HEK293 (cell line): Measurements from ENCODE around the gene NR2F2.

Experiments used
- CTCF ChIA-PET: fragments of 350-600 bp; formaldehyde crosslinking; extraction: SDS; loops from one replicate; lab custom pipeline; 2021; ENCODE audit warnings: antibody characterized with exemption; lab: Yijun Ruan, JAX
- POLR2A ChIA-PET: fragments of 300-600 bp; formaldehyde crosslinking; extraction: SDS; loops from one replicate; lab custom pipeline; 2020; ENCODE audit warnings: antibody characterized with exemption, inconsistent platforms; lab: Yijun Ruan, JAX
- H3K27ac ChIP-seq: fragments of 200-500 bp; sonication (Bioruptor generic); 2 replicates; pipeline ENCODE4 v1.5.1; 2014; ENCODE audit warnings: low read depth, low read length, control low read depth, inconsistent platforms; ENCODE audit errors: extremely low read depth
- H3K36me3 ChIP-seq, 2 experiments: fragments of 200-500 bp in 1 of 2; sonication (Bioruptor generic) in 1 of 2; 1 replicate in 1 of 2; 2 replicates in 1 of 2; pipeline ENCODE4 v1.5.1; 2014 to 2017; ENCODE audit warnings: inconsistent platforms in 2 of 2, low read length in 2 of 2; ENCODE audit not compliant: control insufficient read depth in 2 of 2, insufficient read depth in 1 of 2
- H3K4me1 ChIP-seq: fragments of 200-500 bp; sonication (Bioruptor generic); 2 replicates; pipeline ENCODE4 v1.5.1; 2014; ENCODE audit warnings: mild to moderate bottlenecking, low read length, inconsistent platforms; ENCODE audit not compliant: control insufficient read depth, insufficient read depth
- H3K4me3 ChIP-seq: 2 replicates; pipeline ENCODE4 v1.5.1; 2011; ENCODE audit warnings: low read depth, mild to moderate bottlenecking, control low read depth, low read length, moderate library complexity
- H3K9me3 ChIP-seq: fragments of 200-500 bp; sonication (Bioruptor generic); 2 replicates; pipeline ENCODE4 v1.5.1; 2014; ENCODE audit warnings: low read depth, low read length, inconsistent platforms; ENCODE audit not compliant: control insufficient read depth, insufficient read depth
- BCL11A ChIP-seq: fragments of 450-650 bp; formaldehyde crosslinking; IDR thresholded peaks from 2 replicates; pipeline ENCODE4 v1.5.1; 2016; ENCODE audit warnings: low read depth, missing biosample characterization, missing genetic modification characterization
- BCL6B ChIP-seq: fragments of 450-650 bp; formaldehyde crosslinking; IDR thresholded peaks from 2 replicates; pipeline ENCODE4 v1.5.1; 2017; ENCODE audit warnings: missing biosample characterization, missing genetic modification characterization
- MYNN ChIP-seq: fragments of 450-650 bp; formaldehyde crosslinking; IDR thresholded peaks from 2 replicates; pipeline ENCODE4 v1.5.1; 2016; ENCODE audit warnings: missing biosample characterization, missing genetic modification characterization, borderline replicate concordance
- OVOL3 ChIP-seq: fragments of 450-650 bp; formaldehyde crosslinking; IDR thresholded peaks from 2 replicates; pipeline ENCODE4 v1.5.1; 2016; ENCODE audit warnings: missing biosample characterization, missing genetic modification characterization
- REPIN1 ChIP-seq: fragments of 450-650 bp; formaldehyde crosslinking; IDR thresholded peaks from 2 replicates; pipeline ENCODE4 v1.5.1; 2017; ENCODE audit warnings: missing biosample characterization, missing genetic modification characterization, low read depth
- SCRT1 ChIP-seq: fragments of 450-650 bp; formaldehyde crosslinking; IDR thresholded peaks from 2 replicates; pipeline ENCODE4 v1.5.1; 2016; ENCODE audit warnings: missing biosample characterization, missing genetic modification characterization, borderline replicate concordance
- SP3 ChIP-seq: fragments of 450-650 bp; formaldehyde crosslinking; IDR thresholded peaks from 2 replicates; pipeline ENCODE4 v1.5.1; 2016; ENCODE audit warnings: missing biosample characterization, missing genetic modification characterization
- TCF7L2 ChIP-seq: IDR thresholded peaks from 2 replicates; pipeline ENCODE4 v1.6.1; 2011; ENCODE audit warnings: low read depth, mild to moderate bottlenecking, inconsistent platforms, low read length, moderate library complexity, borderline replicate concordance
- ZEB2 ChIP-seq: fragments of 450-650 bp; formaldehyde crosslinking; IDR thresholded peaks from 2 replicates; pipeline ENCODE4 v1.5.1; 2016; ENCODE audit warnings: missing biosample characterization, missing genetic modification characterization
- ZFP3 ChIP-seq: fragments of 450-650 bp; formaldehyde crosslinking; IDR thresholded peaks from 2 replicates; pipeline ENCODE4 v1.5.1; 2016; ENCODE audit warnings: low read depth, missing biosample characterization, missing genetic modification characterization
- ZNF10 ChIP-seq: fragments of 450-650 bp; formaldehyde crosslinking; IDR thresholded peaks from 2 replicates; pipeline ENCODE4 v1.5.1; 2017; ENCODE audit warnings: missing biosample characterization, missing genetic modification characterization
- ZNF114 ChIP-seq: fragments of 450-650 bp; formaldehyde crosslinking; IDR thresholded peaks from 2 replicates; pipeline ENCODE4 v1.5.0; 2017; ENCODE audit warnings: missing biosample characterization, missing genetic modification characterization
- ZNF133 ChIP-seq: fragments of 450-650 bp; formaldehyde crosslinking; IDR thresholded peaks from 2 replicates; pipeline ENCODE4 v1.5.1; 2016; ENCODE audit warnings: missing biosample characterization, missing genetic modification characterization
- ZNF221 ChIP-seq: fragments of 450-650 bp; formaldehyde crosslinking; IDR thresholded peaks from 2 replicates; pipeline ENCODE4 v1.5.1; 2017; ENCODE audit warnings: missing biosample characterization, missing genetic modification characterization, borderline replicate concordance
- ZNF24 ChIP-seq: fragments of 450-650 bp; formaldehyde crosslinking; IDR thresholded peaks from 2 replicates; pipeline ENCODE4 v1.5.1; 2016; ENCODE audit warnings: missing biosample characterization, missing genetic modification characterization
- ZNF248 ChIP-seq: fragments of 450-650 bp; formaldehyde crosslinking; IDR thresholded peaks from 2 replicates; pipeline ENCODE4 v1.5.1; 2017; ENCODE audit warnings: missing biosample characterization, missing genetic modification characterization
- ZNF362 ChIP-seq: fragments of 450-650 bp; formaldehyde crosslinking; IDR thresholded peaks from 2 replicates; pipeline ENCODE4 v1.5.1; 2016; ENCODE audit warnings: missing biosample characterization, missing genetic modification characterization
- ZNF510 ChIP-seq: fragments of 450-650 bp; formaldehyde crosslinking; IDR thresholded peaks from 2 replicates; pipeline ENCODE4 v1.5.1; 2018; ENCODE audit warnings: mild to moderate bottlenecking, missing genetic modification characterization, missing biosample characterization; ENCODE audit not compliant: insufficient replicate concordance
- ZNF514 ChIP-seq: fragments of 450-650 bp; formaldehyde crosslinking; IDR thresholded peaks from 2 replicates; pipeline ENCODE4 v1.5.1; 2016; ENCODE audit warnings: missing biosample characterization, missing genetic modification characterization
- ZNF639 ChIP-seq: fragments of 450-650 bp; formaldehyde crosslinking; IDR thresholded peaks from 2 replicates; pipeline ENCODE4 v1.5.1; 2016; ENCODE audit warnings: missing biosample characterization, missing genetic modification characterization
- ZNF660 ChIP-seq: fragments of 450-650 bp; IDR thresholded peaks from 2 replicates; pipeline ENCODE4 v1.5.1; 2018; ENCODE audit warnings: missing biosample characterization, mild to moderate bottlenecking, missing genetic modification characterization
- ZNF776 ChIP-seq: fragments of 450-650 bp; formaldehyde crosslinking; IDR thresholded peaks from 2 replicates; pipeline ENCODE4 v1.5.0; 2017; ENCODE audit warnings: missing biosample characterization, missing genetic modification characterization, borderline replicate concordance
- ZXDB ChIP-seq: fragments of 450-650 bp; formaldehyde crosslinking; IDR thresholded peaks from 2 replicates; pipeline ENCODE4 v1.5.1; 2016; ENCODE audit warnings: missing biosample characterization, missing genetic modification characterization
- TF ChIP-seq, protein P1 (sequence below): sonication (generic); formaldehyde crosslinking; IDR thresholded peaks from 2 replicates; pipeline ENCODE4 v1.8.1; 2022; ENCODE audit warnings: mild to moderate bottlenecking, moderate library complexity, missing genetic modification reagents
- TF ChIP-seq, protein P2 (sequence below): fragments of 450-650 bp; IDR thresholded peaks from 2 replicates; pipeline ENCODE4 v1.5.1; 2018; ENCODE audit warnings: missing biosample characterization, missing genetic modification characterization
- TF ChIP-seq, protein P3 (sequence below): fragments of 450-650 bp; formaldehyde crosslinking; IDR thresholded peaks from 2 replicates; pipeline ENCODE4 v1.5.1; 2016; ENCODE audit warnings: missing biosample characterization, missing genetic modification characterization, borderline replicate concordance

The NR2F2 gene

GRCh38 chr15:96296264-96296663 lies 34.2 kb upstream of the NR2F2 start:
- ChIA-PET CTCF (interaction anchor here (0.7 kb wide), 1 partner anchor 1271 kb away, joined by 3 read pairs; no protein-coding TSS in a partner anchor), POLR2A (no interaction called here)
- no peak overlapping the region for H3K4me3 ChIP-seq
- H3K4me1 ChIP-seq = no peaks in the 10 kb centered on the region
- H3K27ac ChIP-seq = no peak overlapping the region
- no peaks in the 10 kb centered on the region for H3K36me3 ChIP-seq
- no peaks in the 10 kb centered on the region; the same call in 1 of the 2 replicates for H3K9me3 ChIP-seq
- no peak for TF ChIP-seq ZNF114
- TF ChIP-seq ZNF514 (tag by site-specific recombination) = no peak
- TF ChIP-seq SP3 = no peak
- TF ChIP-seq OVOL3 (tag by site-specific recombination) = no peak
- TF ChIP-seq, protein P1, sequence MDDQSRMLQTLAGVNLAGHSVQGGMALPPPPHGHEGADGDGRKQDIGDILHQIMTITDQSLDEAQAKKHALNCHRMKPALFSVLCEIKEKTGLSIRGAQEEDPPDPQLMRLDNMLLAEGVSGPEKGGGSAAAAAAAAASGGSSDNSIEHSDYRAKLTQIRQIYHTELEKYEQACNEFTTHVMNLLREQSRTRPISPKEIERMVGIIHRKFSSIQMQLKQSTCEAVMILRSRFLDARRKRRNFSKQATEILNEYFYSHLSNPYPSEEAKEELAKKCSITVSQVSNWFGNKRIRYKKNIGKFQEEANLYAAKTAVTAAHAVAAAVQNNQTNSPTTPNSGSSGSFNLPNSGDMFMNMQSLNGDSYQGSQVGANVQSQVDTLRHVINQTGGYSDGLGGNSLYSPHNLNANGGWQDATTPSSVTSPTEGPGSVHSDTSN = no peak
- no peak for TF ChIP-seq BCL6B (tag by site-specific recombination)
- no peak for TF ChIP-seq REPIN1 (tag by site-specific recombination)
- TF ChIP-seq ZNF660 = no peak
- TF ChIP-seq ZFP3 (tag by site-specific recombination) = no peak
- no peak for TF ChIP-seq ZNF221 (tag by site-specific recombination)
- no peak for TF ChIP-seq BCL11A
- no peak for TF ChIP-seq ZEB2 (tag by site-specific recombination)
- TF ChIP-seq MYNN (tag by site-specific recombination) = no peak
- no peak for TF ChIP-seq ZNF10

DNA sequence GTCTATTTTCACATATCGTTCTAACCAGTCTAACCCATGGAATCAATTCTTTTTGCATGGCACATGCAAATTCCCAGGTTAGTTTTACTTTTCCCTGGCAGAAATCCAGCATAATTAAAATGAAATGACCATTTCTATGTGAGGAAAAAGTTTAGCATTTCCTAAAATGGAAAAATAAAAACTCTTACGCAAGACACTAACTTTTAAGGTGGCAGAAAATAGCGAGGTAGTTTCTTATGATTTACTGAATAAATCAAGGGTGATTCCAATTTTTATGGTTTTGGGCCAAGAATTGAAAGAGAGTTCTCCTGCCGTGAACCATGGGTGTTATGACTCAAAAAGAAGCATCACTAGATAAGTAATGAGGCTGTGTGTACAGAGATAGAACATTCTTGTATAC lies 32.7 kb upstream of the NR2F2 start:
- Histone ChIP-seq H3K4me3 (no peak overlapping the region), H3K36me3 (no peaks in the 10 kb centered on the region)
- POLR2A ChIA-PET = no interaction called here
- TF ChIP-seq ZNF362 (no peak), ZNF248 (no peak), ZNF133 (tag by site-specific recombination) (no peak), ZNF639 (tag by site-specific recombination) (no peak), BCL6B (tag by site-specific recombination) (no peak), ZXDB (no peak), SCRT1 (tag by site-specific recombination) (no peak), TCF7L2 (no peak), ZNF776 (tag by site-specific recombination) (no peak), ZNF24 (no peak), ZNF510 (tag by site-specific recombination) (no peak)
- TF ChIP-seq, protein P2, sequence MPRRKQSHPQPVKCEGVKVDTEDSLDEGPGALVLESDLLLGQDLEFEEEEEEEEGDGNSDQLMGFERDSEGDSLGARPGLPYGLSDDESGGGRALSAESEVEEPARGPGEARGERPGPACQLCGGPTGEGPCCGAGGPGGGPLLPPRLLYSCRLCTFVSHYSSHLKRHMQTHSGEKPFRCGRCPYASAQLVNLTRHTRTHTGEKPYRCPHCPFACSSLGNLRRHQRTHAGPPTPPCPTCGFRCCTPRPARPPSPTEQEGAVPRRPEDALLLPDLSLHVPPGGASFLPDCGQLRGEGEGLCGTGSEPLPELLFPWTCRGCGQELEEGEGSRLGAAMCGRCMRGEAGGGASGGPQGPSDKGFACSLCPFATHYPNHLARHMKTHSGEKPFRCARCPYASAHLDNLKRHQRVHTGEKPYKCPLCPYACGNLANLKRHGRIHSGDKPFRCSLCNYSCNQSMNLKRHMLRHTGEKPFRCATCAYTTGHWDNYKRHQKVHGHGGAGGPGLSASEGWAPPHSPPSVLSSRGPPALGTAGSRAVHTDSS (tag by site-specific recombination) = no peak
- TF ChIP-seq, protein P3, sequence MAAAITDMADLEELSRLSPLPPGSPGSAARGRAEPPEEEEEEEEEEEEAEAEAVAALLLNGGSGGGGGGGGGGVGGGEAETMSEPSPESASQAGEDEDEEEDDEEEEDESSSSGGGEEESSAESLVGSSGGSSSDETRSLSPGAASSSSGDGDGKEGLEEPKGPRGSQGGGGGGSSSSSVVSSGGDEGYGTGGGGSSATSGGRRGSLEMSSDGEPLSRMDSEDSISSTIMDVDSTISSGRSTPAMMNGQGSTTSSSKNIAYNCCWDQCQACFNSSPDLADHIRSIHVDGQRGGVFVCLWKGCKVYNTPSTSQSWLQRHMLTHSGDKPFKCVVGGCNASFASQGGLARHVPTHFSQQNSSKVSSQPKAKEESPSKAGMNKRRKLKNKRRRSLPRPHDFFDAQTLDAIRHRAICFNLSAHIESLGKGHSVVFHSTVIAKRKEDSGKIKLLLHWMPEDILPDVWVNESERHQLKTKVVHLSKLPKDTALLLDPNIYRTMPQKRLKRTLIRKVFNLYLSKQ = no peak
- TF ChIP-seq, all 188 proteins: peak for 0
- Histone ChIP-seq H3K9me3 (no peaks in the 10 kb centered on the region; the same call in 1 of the 2 replicates), H3K4me1 (no peaks in the 10 kb centered on the region), H3K27ac (no peak overlapping the region)
- CTCF ChIA-PET = no interaction called here
